B cell (primary cell): ENCODE measurements around the gene TSGA10. TPM values are rescaled to one million over a fixed set of nuclear protein-coding genes. Genes with fewer than 3 reads are reported as not detected.

Source experiments
- ATAC-seq: fragments of 200-7000 bp; cut with Tn5 transposase; one replicate; pipeline ENCODE4 v1.10.0; 2021; ENCODE audit warnings: low read depth, mild to moderate bottlenecking, moderate number of reproducible peaks, moderate library complexity
- CTCF ChIA-PET: fragments of 350-600 bp; sonication (Branson Sonifier 250); formaldehyde crosslinking; loops from one replicate; lab custom pipeline; 2021; ENCODE audit warnings: antibody characterized with exemption, inconsistent platforms; lab: Charles Lee
- POLR2A ChIA-PET: fragments of 350-600 bp; sonication (Branson Sonifier 250); formaldehyde crosslinking; loops from one replicate; lab custom pipeline; 2021; ENCODE audit warnings: antibody characterized with exemption; lab: Charles Lee
- DNase-seq: peaks from one replicate; pipeline ENCODE4 v3.0.0; 2013
- H2AFZ ChIP-seq: 2 replicates; pipeline ENCODE4 v1.6.1; 2012; ENCODE audit warnings: mild to moderate bottlenecking, low read depth, low read length; ENCODE audit not compliant: insufficient read depth, poor library complexity, severe bottlenecking
- H3K27ac ChIP-seq, 2 donors: 1 replicate in 1 of 2; 2 replicates in 1 of 2; pipeline ENCODE4 v1.5.1; 2012 to 2013; ENCODE audit warnings: low read length in 2 of 2, mild to moderate bottlenecking in 2 of 2, moderate library complexity in 1 of 2
- H3K27me3 ChIP-seq, 4 experiments: fragments of 200-600 bp in 1 of 4; sonication (generic) in 1 of 4; replicated peaks in 1 of 4; 1 replicate in 2 of 4; 2 replicates in 2 of 4; pipeline versions ENCODE4 v1.6.1 to v1.7.0; 2013 to 2016; ENCODE audit warnings: low read length in 3 of 4, mild to moderate bottlenecking in 2 of 4, mixed read lengths in 1 of 4, moderate library complexity in 1 of 4; ENCODE audit not compliant: insufficient read depth in 4 of 4, control insufficient read depth in 3 of 4; ENCODE audit errors: control extremely low read depth in 1 of 4
- H3K36me3 ChIP-seq, 2 experiments: replicated peaks in 1 of 2; 1 replicate in 1 of 2; 2 replicates in 1 of 2; pipeline versions ENCODE4 v1.6.1 to v1.7.1; 2013; ENCODE audit warnings: low read length in 1 of 2; ENCODE audit not compliant: insufficient read depth in 2 of 2, control insufficient read depth in 1 of 2; ENCODE audit errors: control extremely low read depth in 1 of 2, extremely low read depth in 1 of 2
- H3K4me1 ChIP-seq, 2 donors: fragments of 200-600 bp in 1 of 2; sonication (generic) in 1 of 2; 1 replicate in 1 of 2; 2 replicates in 1 of 2; pipeline versions ENCODE4 v1.5.1 to v1.6.1; 2013 to 2017; ENCODE audit warnings: low read length in 2 of 2; ENCODE audit not compliant: control insufficient read depth in 2 of 2, insufficient read depth in 2 of 2
- H3K4me2 ChIP-seq: replicated peaks from 2 replicates; pipeline ENCODE3; 2012; ENCODE audit warnings: mild to moderate bottlenecking, low read depth, low read length; ENCODE audit not compliant: poor library complexity, severe bottlenecking
- H3K4me3 ChIP-seq, 5 experiments: fragments of 200-600 bp in 1 of 5; sonication (generic) in 1 of 5; 1 replicate in 3 of 5; 2 replicates in 2 of 5; pipeline versions ENCODE4 v1.5.1 to v1.7.0; 2011 to 2016; ENCODE audit warnings: low read length in 4 of 5, mild to moderate bottlenecking in 4 of 5, low read depth in 2 of 5, control low read depth in 1 of 5, moderate library complexity in 1 of 5; ENCODE audit not compliant: insufficient read depth in 1 of 5; ENCODE audit errors: control extremely low read depth in 1 of 5, extremely low read depth in 1 of 5
- H3K79me2 ChIP-seq: fragments of 200-600 bp; sonication (generic); one replicate; pipeline ENCODE4 v1.6.0; 2016; ENCODE audit warnings: low read length; ENCODE audit not compliant: control insufficient read depth, insufficient read depth
- H3K9ac ChIP-seq: fragments of 200-600 bp; sonication (generic); 2 replicates; pipeline ENCODE4 v1.6.1; 2017; ENCODE audit warnings: mild to moderate bottlenecking, low read length, moderate library complexity
- H3K9me3 ChIP-seq, 3 donors: one replicate each; pipeline versions ENCODE4 v1.6.1 to v1.7.1; 2013; ENCODE audit warnings: low read length in 2 of 3; ENCODE audit not compliant: control insufficient read depth in 2 of 3, insufficient read depth in 1 of 3; ENCODE audit errors: control extremely low read depth in 1 of 3
- H4K20me1 ChIP-seq: 2 replicates; pipeline ENCODE4 v1.6.0; 2012; ENCODE audit warnings: mild to moderate bottlenecking, low read length; ENCODE audit not compliant: insufficient read depth, control insufficient read depth, poor library complexity, severe bottlenecking
- H3K27ac Mint-ChIP-seq: one replicate; pipeline ENCODE4 v1.8.0; 2021; ENCODE audit warnings: mixed read lengths
- H3K27me3 Mint-ChIP-seq: one replicate; pipeline ENCODE4 v1.8.0; 2021; ENCODE audit warnings: mixed read lengths
- H3K4me1 Mint-ChIP-seq: one replicate; pipeline ENCODE4 v1.8.0; 2021; ENCODE audit warnings: mixed read lengths
- H3K4me3 Mint-ChIP-seq: one replicate; pipeline ENCODE4 v1.8.0; 2021; ENCODE audit warnings: mixed read lengths
- H3K9me3 Mint-ChIP-seq: one replicate; pipeline ENCODE4 v1.8.0; 2022; ENCODE audit warnings: mixed read lengths; ENCODE audit not compliant: insufficient read depth
- CTCF ChIP-seq: fragments of 200-600 bp; IDR thresholded peaks from one replicate; pipeline ENCODE4 v1.8.0; 2022; ENCODE audit warnings: antibody characterized with exemption, mild to moderate bottlenecking
- EZH2 ChIP-seq: IDR thresholded peaks from 2 replicates; pipeline ENCODE4 v1.6.1; 2012; ENCODE audit warnings: borderline replicate concordance, low read depth, mild to moderate bottlenecking, moderate library complexity, low read length; ENCODE audit not compliant: insufficient read depth, poor library complexity, severe bottlenecking
- WGBS: methylation state at CpG from one replicate; pipeline ENCODE4 v1.1.5; 2013; ENCODE audit warnings: missing lambda C conversion rate; ENCODE audit not compliant: insufficient coverage; 5-methylcytosine and 5-hydroxymethylcytosine counted together
- intact Hi-C: fragments of 100-400 bp; cut with micrococcal nuclease; formaldehyde crosslinking; loops from one replicate; pipeline ENCODE4 v1.10.0; 2022
- polyA plus RNA-seq: library from polyadenylated mRNA; depleted of rRNA; stranded (reverse); fragments of >200 nt; gene quantifications from 2 replicates; pipeline ENCODE4 v1.2.3, GENCODE V29; 2012
- small RNA-seq: library from RNA; depleted of rRNA; stranded (forward); fragments of <200 nt; gene quantifications from one replicate; pipeline ENCODE3, GENCODE V24; 2012; ENCODE audit warnings: low replicate concordance, low read depth; ENCODE audit not compliant: insufficient read length
- total RNA-seq, 2 donors: library from RNA; stranded (reverse); fragments of 120-200 nt in 1 of 2; gene quantifications; 1 replicate in 1 of 2; 2 replicates in 1 of 2; pipeline versions ENCODE4 v1.2.3 to v1.2.4, GENCODE V29; 2013 to 2022

The TSGA10 gene
- total and polyA plus RNA-seq, 2 donors (not counting 1 experiment from before 2014, with no cell fraction given): 4.6 to 39.6 TPM

GRCh38 chr2:98947554-98947953 is 207.2 kb downstream of the TSGA10 start:
- TF ChIP-seq CTCF (no peak), EZH2 (no peak)
- no peaks in the 10 kb centered on the region for H4K20me1 ChIP-seq
- H2AFZ ChIP-seq: no peak overlapping the region
- no peaks in the 10 kb centered on the region for H3K9me3 ChIP-seq
- WGBS: 81% methylated on average over 5 of the region's 8 CpGs
- no peak overlapping the region for H3K4me3 ChIP-seq
- Mint-ChIP-seq H3K9me3 (no peaks in the 10 kb centered on the region), H3K4me1 (no peaks in the 10 kb centered on the region), H3K27me3 (peaks cover 38% of the 10 kb centered on the region), H3K27ac (no peak overlapping the region), H3K4me3 (no peak overlapping the region)
- ChIA-PET POLR2A (no interaction called here), CTCF (no interaction called here)
- no peaks in the 10 kb centered on the region for H3K4me1 ChIP-seq
- intact Hi-C loops: no loop called here
- H3K79me2 ChIP-seq: no peaks in the 10 kb centered on the region
- H3K9ac ChIP-seq: no peak overlapping the region
- H3K36me3 ChIP-seq: no peaks in the 10 kb centered on the region
- peaks cover 0 to 10% (median 2%) of the 10 kb centered on the region in 4 experiments for H3K27me3 ChIP-seq
- no peak overlapping the region for H3K4me2 ChIP-seq
- ATAC-seq (no peak), DNase-seq (no peak)
- H3K27ac ChIP-seq: no peak overlapping the region

Small RNA genes within 50 kb of the gene (small RNA-seq; reads per million reads assigned to genes)
- not detected for gene AC092587.1

Other genes starting within 250 kb of the TSGA10 start
- gene CRACDL, start 218.7 kb downstream of the TSGA10 start, total RNA-seq: 0.07 and 0.25 TPM in 2 replicates
- gene CRACDL, start 218.7 kb downstream of the TSGA10 start, polyA plus RNA-seq: not detected in 2 replicates
- gene C2orf15, start 13.2 kb downstream of the TSGA10 start, total RNA-seq: 1.0 and 1.2 TPM in 2 replicates
- 0.89 and 1.1 TPM in 2 replicates for gene C2orf15, start 13.2 kb downstream of the TSGA10 start, polyA plus RNA-seq
- 24.3 and 26.2 TPM in 2 replicates for gene LIPT1, start within 50 bp of the TSGA10 start, total RNA-seq
- gene LIPT1, start within 50 bp of the TSGA10 start, polyA plus RNA-seq: 12.2 and 17.1 TPM in 2 replicates
- gene MITD1, start 26.1 kb upstream of the TSGA10 start, total RNA-seq: 71.6 and 73.0 TPM in 2 replicates
- 31.0 and 53.1 TPM in 2 replicates for gene MITD1, start 26.1 kb upstream of the TSGA10 start, polyA plus RNA-seq
- gene MRPL30, start 26.2 kb upstream of the TSGA10 start, total RNA-seq: 18.5 and 21.9 TPM in 2 replicates
- gene MRPL30, start 26.2 kb upstream of the TSGA10 start, polyA plus RNA-seq: 4.7 and 5.0 TPM in 2 replicates
- gene LYG2, start 100.7 kb upstream of the TSGA10 start, total RNA-seq: not detected in 2 replicates
- gene LYG2, start 100.7 kb upstream of the TSGA10 start, polyA plus RNA-seq: not detected in 2 replicates
- 2.7 and 3.0 TPM in 2 replicates for gene LYG1, start 146.3 kb upstream of the TSGA10 start, total RNA-seq
- 4.0 and 4.5 TPM in 2 replicates for gene LYG1, start 146.3 kb upstream of the TSGA10 start, polyA plus RNA-seq
- gene TXNDC9, start 181.4 kb upstream of the TSGA10 start, total RNA-seq: 21.7 and 27.1 TPM in 2 replicates
- gene TXNDC9, start 181.4 kb upstream of the TSGA10 start, polyA plus RNA-seq: 9.3 and 11.2 TPM in 2 replicates
- 32.8 and 33.0 TPM in 2 replicates for gene EIF5B, start 182.4 kb upstream of the TSGA10 start, total RNA-seq
- 4.5 and 5.1 TPM in 2 replicates for gene EIF5B, start 182.4 kb upstream of the TSGA10 start, polyA plus RNA-seq